WTC11 (cell line): ENCODE data around the gene MXD3. TPM values are rescaled to one million over a fixed set of nuclear protein-coding genes. Genes with fewer than 3 reads are reported as not detected.

Source experiments
- ATAC-seq: fragments of 200-7000 bp; cut with Tn5 transposase; 2 replicates; pipeline ENCODE4 v1.10.0; 2021; ENCODE audit warnings: mild to moderate bottlenecking, moderate library complexity
- CTCF ChIA-PET: fragments of 300-600 bp; sonication (Branson Sonifier 250); formaldehyde crosslinking; loops from one replicate; lab custom pipeline; 2021; ENCODE audit warnings: antibody characterized with exemption; lab: Charles Lee
- POLR2A ChIA-PET: fragments of 350-600 bp; sonication (Branson Sonifier 250); formaldehyde crosslinking; loops from one replicate; lab custom pipeline; 2021; ENCODE audit warnings: antibody characterized with exemption; lab: Charles Lee
- DNase-seq: peaks from one replicate; pipeline ENCODE4 v3.0.0; 2021; ENCODE audit warnings: low spot score
- H3K27ac Mint-ChIP-seq: 2 replicates; pipeline ENCODE4 v1.8.0; 2021; ENCODE audit warnings: mixed read lengths
- H3K27me3 Mint-ChIP-seq: 2 replicates; pipeline ENCODE4 v1.8.0; 2021; ENCODE audit warnings: low read depth, mild to moderate bottlenecking, moderate library complexity, mixed read lengths
- H3K36me3 Mint-ChIP-seq: 2 replicates; pipeline ENCODE4 v1.8.0; 2021; ENCODE audit warnings: mixed read lengths
- H3K4me1 Mint-ChIP-seq: 2 replicates; pipeline ENCODE4 v1.8.0; 2022; ENCODE audit warnings: mixed read lengths
- H3K4me3 Mint-ChIP-seq: 2 replicates; pipeline ENCODE4 v1.8.0; 2021; ENCODE audit warnings: mild to moderate bottlenecking, moderate library complexity, mixed read lengths
- H3K9me3 Mint-ChIP-seq: 2 replicates; pipeline ENCODE4 v1.8.0; 2021; ENCODE audit warnings: mixed read lengths
- AR ChIP-seq: fragments of 250-450 bp; sonication (Bioruptor Pico); IDR thresholded peaks from 2 replicates; pipeline ENCODE4 v1.9.0; 2021; ENCODE audit warnings: mild to moderate bottlenecking
- ARID4B ChIP-seq: sonication (generic); formaldehyde crosslinking; IDR thresholded peaks from 2 replicates; pipeline ENCODE4 v1.8.0; 2023; ENCODE audit warnings: missing genetic modification reagents, mild to moderate bottlenecking, borderline replicate concordance
- ATF3 ChIP-seq: sonication (generic); formaldehyde crosslinking; conservative IDR thresholded peaks from 2 replicates; pipeline ENCODE4 v1.8.1; 2022; ENCODE audit warnings: mild to moderate bottlenecking, missing genetic modification reagents
- CREM ChIP-seq: sonication (generic); formaldehyde crosslinking; IDR thresholded peaks from 2 replicates; pipeline ENCODE4 v1.8.1; 2022; ENCODE audit warnings: mild to moderate bottlenecking, missing genetic modification reagents, moderate library complexity
- E2F1 ChIP-seq: sonication (generic); formaldehyde crosslinking; IDR thresholded peaks from 2 replicates; pipeline ENCODE4 v1.8.0; 2022; ENCODE audit warnings: mild to moderate bottlenecking, missing genetic modification reagents
- ELF4 ChIP-seq: sonication (generic); formaldehyde crosslinking; IDR thresholded peaks from 2 replicates; pipeline ENCODE4 v1.8.1; 2022; ENCODE audit warnings: low read depth, mild to moderate bottlenecking, moderate library complexity, missing genetic modification reagents
- EMX1 ChIP-seq: fragments of 250-450 bp; sonication (Bioruptor Pico); IDR thresholded peaks from 2 replicates; pipeline ENCODE4 v1.8.0; 2021; ENCODE audit warnings: mild to moderate bottlenecking
- ESRRA ChIP-seq: sonication (generic); formaldehyde crosslinking; IDR thresholded peaks from 2 replicates; pipeline ENCODE4 v1.8.1; 2022; ENCODE audit warnings: mild to moderate bottlenecking, missing genetic modification reagents, borderline replicate concordance
- FOXP4 ChIP-seq: sonication (generic); formaldehyde crosslinking; IDR thresholded peaks from 2 replicates; pipeline ENCODE4 v1.8.0; 2022; ENCODE audit warnings: mild to moderate bottlenecking, missing genetic modification reagents
- GRHL2 ChIP-seq: fragments of 250-450 bp; sonication (Bioruptor Pico); IDR thresholded peaks from 2 replicates; pipeline ENCODE4 v1.8.0; 2022; ENCODE audit warnings: mild to moderate bottlenecking, moderate library complexity; ENCODE audit not compliant: insufficient replicate concordance, severe bottlenecking
- IRF2 ChIP-seq: sonication (generic); formaldehyde crosslinking; IDR thresholded peaks from 2 replicates; pipeline ENCODE4 v1.8.0; 2022; ENCODE audit warnings: low read depth, missing genetic modification reagents, borderline replicate concordance
- NFYB ChIP-seq: sonication (generic); formaldehyde crosslinking; conservative IDR thresholded peaks from 2 replicates; pipeline ENCODE4 v1.8.0; 2022; ENCODE audit warnings: low read depth, missing genetic modification reagents
- OVOL2 ChIP-seq: fragments of 250-450 bp; sonication (Bioruptor Pico); IDR thresholded peaks from 2 replicates; pipeline ENCODE4 v1.9.0; 2021; ENCODE audit warnings: mild to moderate bottlenecking, borderline replicate concordance
- RORB ChIP-seq: fragments of 250-450 bp; sonication (Bioruptor Pico); IDR thresholded peaks from 2 replicates; pipeline ENCODE4 v1.9.0; 2021; ENCODE audit warnings: mild to moderate bottlenecking
- SP1 ChIP-seq: sonication (generic); formaldehyde crosslinking; conservative IDR thresholded peaks from 2 replicates; pipeline ENCODE4 v1.8.1; 2022; ENCODE audit warnings: missing genetic modification reagents
- USF1 ChIP-seq: sonication (generic); formaldehyde crosslinking; IDR thresholded peaks from 2 replicates; pipeline ENCODE4 v1.8.0; 2022; ENCODE audit warnings: mild to moderate bottlenecking, missing genetic modification reagents
- ZBTB43 ChIP-seq: sonication (generic); formaldehyde crosslinking; IDR thresholded peaks from 2 replicates; pipeline ENCODE4 v1.8.1; 2023; ENCODE audit warnings: mild to moderate bottlenecking, missing genetic modification reagents
- ZNF317 ChIP-seq: sonication (generic); formaldehyde crosslinking; IDR thresholded peaks from 2 replicates; pipeline ENCODE4 v1.8.1; 2023; ENCODE audit warnings: low read depth, mild to moderate bottlenecking, moderate library complexity, missing genetic modification reagents, borderline replicate concordance
- ZNF396 ChIP-seq: fragments of 250-450 bp; sonication (Bioruptor Pico); IDR thresholded peaks from 2 replicates; pipeline ENCODE4 v1.8.0; 2021; ENCODE audit warnings: mild to moderate bottlenecking, moderate library complexity, borderline replicate concordance
- total RNA-seq: library from RNA; stranded (reverse); gene quantifications from 3 replicates; pipeline ENCODE4 v1.2.3, GENCODE V29; 2021

Gene MXD3
- total RNA-seq, 1 experiment from 2014 or later: 25.7 TPM

GRCh38 chr5:177270653-177271052 is 41.0 kb downstream of the MXD3 start:
- DNase-seq (no peak), ATAC-seq (no peak)
- H3K4me1 Mint-ChIP-seq: peaks cover 11% of the 10 kb centered on the region
- ChIA-PET POLR2A (no interaction called here), CTCF (interaction anchor here (0.9 kb wide), 1 partner anchor 157 kb away, joined by 3 read pairs; no protein-coding TSS in a partner anchor)
- no peaks in the 10 kb centered on the region for H3K27me3 Mint-ChIP-seq
- peak overlapping the region; percentile 44; the same call in 1 of the 2 replicates for H3K27ac Mint-ChIP-seq
- no peaks in the 10 kb centered on the region for H3K9me3 Mint-ChIP-seq
- no peak overlapping the region for H3K4me3 Mint-ChIP-seq
- H3K36me3 Mint-ChIP-seq: peaks cover 83% of the 10 kb centered on the region
- TF ChIP-seq FOXP4 (CRISPR knock-in tag) (no peak), AR (no peak), RORB (CRISPR knock-in tag) (no peak)

- DNase-seq (no peak), ATAC-seq (no peak)
- H3K4me3 Mint-ChIP-seq: no peak overlapping the region
- H3K27me3 Mint-ChIP-seq: no peaks in the 10 kb centered on the region
- peaks cover 85% of the 10 kb centered on the region for H3K36me3 Mint-ChIP-seq
- peaks cover 11% of the 10 kb centered on the region for H3K4me1 Mint-ChIP-seq
- POLR2A ChIA-PET: no interaction called here
- CTCF ChIA-PET: interaction anchor here (0.9 kb wide), 1 partner anchor 156 kb away, joined by 3 read pairs; no protein-coding TSS in a partner anchor
- TF ChIP-seq ATF3 (CRISPR knock-in tag): no peak
- TF ChIP-seq OVOL2 (CRISPR knock-in tag): no peak
- TF ChIP-seq ESRRA (CRISPR knock-in tag): no peak
- no peak for TF ChIP-seq CREM (CRISPR knock-in tag)
- no peak for TF ChIP-seq NFYB (CRISPR knock-in tag)
- no peak for TF ChIP-seq GRHL2
- no peak for TF ChIP-seq EMX1 (CRISPR knock-in tag)
- no peak for TF ChIP-seq ARID4B (CRISPR knock-in tag)
- TF ChIP-seq ZNF317: no peak
- TF ChIP-seq ELF4 (CRISPR knock-in tag): no peak
- no peak for TF ChIP-seq ZBTB43 (CRISPR knock-in tag)
- no peak for TF ChIP-seq IRF2 (CRISPR knock-in tag)
- no peak for TF ChIP-seq USF1 (CRISPR knock-in tag)
- TF ChIP-seq SP1 (CRISPR knock-in tag): no peak
- TF ChIP-seq E2F1 (CRISPR knock-in tag): no peak
- no peak for TF ChIP-seq ZNF396 (CRISPR knock-in tag)
- TF ChIP-seq, all 79 proteins: peak for 0
- no peaks in the 10 kb centered on the region for H3K9me3 Mint-ChIP-seq
- H3K27ac Mint-ChIP-seq: peak overlapping the region; percentile 91
These were observed 41.7 kb downstream of the MXD3 start for GRCh38 chr5:177269976-177270375.
